Activated CD4-positive, alpha-beta T cell treated with anti-CD3 and anti-CD28 coated beads, Interleukin-2, amount 10 ng/mL, durations not matched to agents 7 days and 5 days (primary cell): ENCODE data around the gene ANKRD63. TPM values are rescaled to one million over a fixed set of nuclear protein-coding genes. Genes with fewer than 3 reads are reported as not detected.

Experiments used
- CTCF ChIA-PET: fragments of 350-600 bp; sonication (Branson Sonifier 250); formaldehyde crosslinking; loops from one replicate; lab custom pipeline; 2021; ENCODE audit warnings: antibody characterized with exemption; lab: Charles Lee
- POLR2A ChIA-PET: fragments of 350-600 bp; sonication (Branson Sonifier 250); formaldehyde crosslinking; loops from one replicate; lab custom pipeline; 2021; ENCODE audit warnings: antibody characterized with exemption; lab: Charles Lee
- DNase-seq: peaks from one replicate; pipeline ENCODE4 v3.0.0-alpha.2; 2020
- H3K27ac Mint-ChIP-seq: one replicate; pipeline ENCODE4 v1.8.0; 2021; ENCODE audit warnings: mild to moderate bottlenecking, moderate library complexity, mixed read lengths
- H3K27me3 Mint-ChIP-seq: one replicate; pipeline ENCODE4 v1.8.0; 2021; ENCODE audit warnings: mixed read lengths
- H3K36me3 Mint-ChIP-seq: one replicate; pipeline ENCODE4 v1.8.0; 2021; ENCODE audit warnings: low read depth, mixed read lengths
- H3K4me1 Mint-ChIP-seq: one replicate; pipeline ENCODE4 v1.8.0; 2021; ENCODE audit warnings: mixed read lengths
- H3K4me3 Mint-ChIP-seq: one replicate; pipeline ENCODE4 v1.8.0; 2021; ENCODE audit warnings: mild to moderate bottlenecking, moderate library complexity, mixed read lengths
- H3K9me3 Mint-ChIP-seq: one replicate; pipeline ENCODE4 v1.8.0; 2021; ENCODE audit warnings: mixed read lengths
- total RNA-seq, 2 experiments: library from RNA; stranded (reverse); gene quantifications; one replicate each; pipeline ENCODE4 v1.2.3, GENCODE V29; 2021

ANKRD63 gene
- total RNA-seq, 2 experiments from 2014 or later: 0.17 TPM; not detected in 1

GRCh38 chr15:40290918-40291574, 8.2 kb upstream of the ANKRD63 start:
- H3K4me1 Mint-ChIP-seq: no peaks in the 10 kb centered on the region
- H3K27me3 Mint-ChIP-seq: no peaks in the 10 kb centered on the region
- DNase-seq: no peak
- H3K9me3 Mint-ChIP-seq: no peaks in the 10 kb centered on the region
- CTCF ChIA-PET: interaction anchor here (0.8 to 1.7 kb wide), 5 partner anchors 12 to 131 kb away, joined by 3 to 8 read pairs (median 3); no protein-coding TSS in a partner anchor
- no peak overlapping the region for H3K27ac Mint-ChIP-seq
- H3K36me3 Mint-ChIP-seq: peaks cover 10% of the 10 kb centered on the region
- no peak overlapping the region for H3K4me3 Mint-ChIP-seq
- POLR2A ChIA-PET: no interaction called here

- H3K4me3 Mint-ChIP-seq: no peak overlapping the region
- DNase-seq: no peak
- ChIA-PET CTCF (interaction anchor here (0.8 to 1.7 kb wide), 4 partner anchors 11 to 131 kb away, joined by 3 to 8 read pairs (median 5); no protein-coding TSS in a partner anchor), POLR2A (no interaction called here)
- peaks cover 10% of the 10 kb centered on the region for H3K36me3 Mint-ChIP-seq
- no peak overlapping the region for H3K27ac Mint-ChIP-seq
- H3K27me3 Mint-ChIP-seq: no peaks in the 10 kb centered on the region
- H3K9me3 Mint-ChIP-seq: no peaks in the 10 kb centered on the region
- no peaks in the 10 kb centered on the region for H3K4me1 Mint-ChIP-seq
These were observed 7.7 kb upstream of the ANKRD63 start for GRCh38 chr15:40290545-40290917.

- no peaks in the 10 kb centered on the region for H3K9me3 Mint-ChIP-seq
- H3K27ac Mint-ChIP-seq: no peak overlapping the region
- ChIA-PET CTCF (interaction anchor here (0.9 to 3.2 kb wide), 6 partner anchors 10 to 32 kb away, joined by 3 to 13 read pairs (median 6); partner anchors contain the start of gene PLCB2), POLR2A (no interaction called here)
- peaks cover 1% of the 10 kb centered on the region for H3K27me3 Mint-ChIP-seq
- no peaks in the 10 kb centered on the region for H3K4me1 Mint-ChIP-seq
- peaks cover 10% of the 10 kb centered on the region for H3K36me3 Mint-ChIP-seq
- H3K4me3 Mint-ChIP-seq: no peak overlapping the region
- no peak for DNase-seq
These were observed 6.4 kb upstream of the ANKRD63 start for GRCh38 chr15:40289140-40289775.

GRCh38 chr15:40287968-40288367, 5.1 kb upstream of the ANKRD63 start:
- no peak overlapping the region for H3K27ac Mint-ChIP-seq
- DNase-seq: no peak
- ChIA-PET CTCF (interaction anchor here (2.0 to 3.2 kb wide), 3 partner anchors 9 to 20 kb away, joined by 9 to 13 read pairs (median 12); partner anchors contain the start of gene PLCB2), POLR2A (no interaction called here)
- peaks cover 8% of the 10 kb centered on the region for H3K36me3 Mint-ChIP-seq
- H3K4me1 Mint-ChIP-seq: no peaks in the 10 kb centered on the region
- no peaks in the 10 kb centered on the region for H3K9me3 Mint-ChIP-seq
- peaks cover 12% of the 10 kb centered on the region for H3K27me3 Mint-ChIP-seq
- H3K4me3 Mint-ChIP-seq: no peak overlapping the region

- H3K4me1 Mint-ChIP-seq: no peaks in the 10 kb centered on the region
- H3K4me3 Mint-ChIP-seq: no peak overlapping the region
- peaks cover 8% of the 10 kb centered on the region for H3K36me3 Mint-ChIP-seq
- ChIA-PET CTCF (interaction anchor here (0.8 to 3.2 kb wide), 3 partner anchors 13 to 70 kb away, joined by 3 to 12 read pairs (median 9); partner anchors contain the start of gene PLCB2), POLR2A (no interaction called here)
- no peak for DNase-seq
- no peak overlapping the region for H3K27ac Mint-ChIP-seq
- H3K27me3 Mint-ChIP-seq: peaks cover 14% of the 10 kb centered on the region
- H3K9me3 Mint-ChIP-seq: no peaks in the 10 kb centered on the region
These were observed 4.6 kb upstream of the ANKRD63 start for GRCh38 chr15:40287505-40287904.

- ChIA-PET CTCF (interaction anchor here (0.8 to 3.2 kb wide), 2 partner anchors 12 to 70 kb away, joined by 3 to 12 read pairs; no protein-coding TSS in a partner anchor), POLR2A (no interaction called here)
- Mint-ChIP-seq H3K27ac (no peak overlapping the region), H3K4me3 (no peak overlapping the region), H3K27me3 (peaks cover 14% of the 10 kb centered on the region), H3K36me3 (peaks cover 8% of the 10 kb centered on the region), H3K9me3 (no peaks in the 10 kb centered on the region), H3K4me1 (no peaks in the 10 kb centered on the region)
- no peak for DNase-seq
These were observed 3.9 kb upstream of the ANKRD63 start for GRCh38 chr15:40286794-40287193.

- H3K9me3 Mint-ChIP-seq: no peaks in the 10 kb centered on the region
- no peak overlapping the region for H3K27ac Mint-ChIP-seq
- ChIA-PET POLR2A (no interaction called here), CTCF (interaction anchor here (1.0 to 3.2 kb wide), 2 partner anchors 11 to 21 kb away, joined by 6 to 12 read pairs; partner anchors contain the start of gene PLCB2)
- no peak for DNase-seq
- peaks cover under 1% of the 10 kb centered on the region for H3K4me1 Mint-ChIP-seq
- H3K36me3 Mint-ChIP-seq: peaks cover 8% of the 10 kb centered on the region
- H3K27me3 Mint-ChIP-seq: peaks cover 16% of the 10 kb centered on the region
- H3K4me3 Mint-ChIP-seq: no peak overlapping the region
These were observed 3.2 kb upstream of the ANKRD63 start for GRCh38 chr15:40286061-40286532.

- no peaks in the 10 kb centered on the region for H3K9me3 Mint-ChIP-seq
- POLR2A ChIA-PET: no interaction called here
- no peak for DNase-seq
- peaks cover 2% of the 10 kb centered on the region for H3K4me1 Mint-ChIP-seq
- peaks cover 21% of the 10 kb centered on the region for H3K27me3 Mint-ChIP-seq
- CTCF ChIA-PET: interaction anchor here (1.0 kb wide), 2 partner anchors 11 to 21 kb away, joined by 3 to 6 read pairs; partner anchors contain the start of gene PLCB2
- H3K36me3 Mint-ChIP-seq: peaks cover 8% of the 10 kb centered on the region
- H3K4me3 Mint-ChIP-seq: no peak overlapping the region
- no peak overlapping the region for H3K27ac Mint-ChIP-seq
These were observed 2.7 kb upstream of the ANKRD63 start for GRCh38 chr15:40285554-40286011.

GRCh38 chr15:40285151-40285550, 2.3 kb upstream of the ANKRD63 start:
- ChIA-PET CTCF (interaction anchor here (1.0 to 1.3 kb wide), 2 partner anchors 10 to 25 kb away, joined by 3 to 4 read pairs; no protein-coding TSS in a partner anchor), POLR2A (no interaction called here)
- peaks cover 8% of the 10 kb centered on the region for H3K36me3 Mint-ChIP-seq

GRCh38 chr15:40283615-40284300, 894 bp upstream of the ANKRD63 start:
- Mint-ChIP-seq H3K4me1 (peaks cover 2% of the 10 kb centered on the region), H3K9me3 (no peaks in the 10 kb centered on the region), H3K27me3 (peaks cover 33% of the 10 kb centered on the region), H3K4me3 (peak overlapping the region; percentile 38), H3K27ac (no peak overlapping the region), H3K36me3 (peaks cover 2% of the 10 kb centered on the region)
- ChIA-PET CTCF (interaction anchor here (0.6 to 2.2 kb wide), 6 partner anchors 11 to 143 kb away, joined by 3 to 14 read pairs (median 4); partner anchors contain the start of gene PLCB2), POLR2A (no interaction called here)
- no peak for DNase-seq

More at GRCh38 chr15:40285151-40285550, 2.3 kb upstream of the ANKRD63 start:
- Mint-ChIP-seq H3K9me3 (no peaks in the 10 kb centered on the region), H3K27me3 (peaks cover 26% of the 10 kb centered on the region), H3K27ac (no peak overlapping the region), H3K4me1 (peaks cover 2% of the 10 kb centered on the region), H3K4me3 (no peak overlapping the region)
- DNase-seq: no peak

- ChIA-PET CTCF (interaction anchor here (0.7 to 2.2 kb wide), 4 partner anchors 25 to 49 kb away, joined by 3 to 14 read pairs (median 4); partner anchors contain the start of gene PLCB2), POLR2A (no interaction called here)
- DNase-seq: peak; percentile 46
- Mint-ChIP-seq H3K4me1 (peaks cover 3% of the 10 kb centered on the region), H3K9me3 (no peaks in the 10 kb centered on the region), H3K36me3 (no peaks in the 10 kb centered on the region), H3K4me3 (peak overlapping the region; percentile 64), H3K27me3 (peaks cover 44% of the 10 kb centered on the region), H3K27ac (no peak overlapping the region)
These were observed 556 bp downstream of the ANKRD63 start for GRCh38 chr15:40282147-40282868.

GRCh38 chr15:40281801-40282146, 1.1 kb downstream of the ANKRD63 start:
- Mint-ChIP-seq H3K9me3 (no peaks in the 10 kb centered on the region), H3K4me1 (peaks cover 4% of the 10 kb centered on the region), H3K4me3 (no peak overlapping the region), H3K36me3 (no peaks in the 10 kb centered on the region), H3K27me3 (peaks cover 48% of the 10 kb centered on the region), H3K27ac (no peak overlapping the region)
- ChIA-PET CTCF (interaction anchor here (0.6 to 1.0 kb wide), 2 partner anchors 32 to 194 kb away, joined by 3 read pairs; no protein-coding TSS in a partner anchor), POLR2A (no interaction called here)
- no peak for DNase-seq
